OCI-LY1 (cell line): ENCODE measurements around the gene GSX1.
A peak's percentile ranks its signal among the peaks of the same experiment; 100 is the strongest.

ENCODE experiments used
- H2AFZ ChIP-seq: fragments of 200-600 bp; sonication (generic), shearing (Covaris generic); 2 replicates; pipeline ENCODE4 v1.6.0; 2014; ENCODE audit warnings: antibody characterized with exemption, mild to moderate bottlenecking, low read length
- H3F3A ChIP-seq: fragments of 200-600 bp; sonication (generic), shearing (Covaris generic); 2 replicates; pipeline ENCODE4 v1.6.0; 2014; ENCODE audit warnings: mild to moderate bottlenecking, antibody characterized with exemption, low read length, moderate library complexity; ENCODE audit not compliant: insufficient read depth
- H3K27ac ChIP-seq: fragments of 200-600 bp; sonication (generic); 2 replicates; pipeline ENCODE4 v1.5.1; 2014; ENCODE audit warnings: low read length, mixed run types, mild to moderate bottlenecking, low read depth; ENCODE audit not compliant: poor library complexity, severe bottlenecking
- H3K27me3 ChIP-seq: fragments of 200-600 bp; sonication (generic); 2 replicates; pipeline ENCODE4 v1.6.0; 2014; ENCODE audit warnings: antibody characterized with exemption, mild to moderate bottlenecking, low read length, moderate library complexity; ENCODE audit not compliant: insufficient read depth
- H3K36me3 ChIP-seq: fragments of 200-600 bp; sonication (generic); 2 replicates; pipeline ENCODE4 v1.6.1; 2014; ENCODE audit warnings: mild to moderate bottlenecking, antibody characterized with exemption, low read length, moderate library complexity, mixed read lengths; ENCODE audit not compliant: insufficient read depth
- H3K4me1 ChIP-seq: fragments of 200-600 bp; sonication (generic); 2 replicates; pipeline ENCODE4 v1.5.1; 2014; ENCODE audit warnings: mild to moderate bottlenecking, low read length, moderate library complexity; ENCODE audit not compliant: insufficient read depth, severe bottlenecking
- H3K4me2 ChIP-seq: fragments of 200-600 bp; sonication (generic), shearing (Covaris generic); 2 replicates; pipeline ENCODE4 v1.6.1; 2014; ENCODE audit warnings: low read length
- H3K4me3 ChIP-seq: fragments of 200-600 bp; sonication (generic); 2 replicates; pipeline ENCODE4 v1.5.1; 2014; ENCODE audit warnings: low read length, low read depth, mild to moderate bottlenecking, mixed read lengths; ENCODE audit not compliant: poor library complexity, severe bottlenecking
- H3K79me2 ChIP-seq: fragments of 200-600 bp; shearing (Covaris generic); 2 replicates; pipeline ENCODE4 v1.6.1; 2016; ENCODE audit warnings: mixed run types, low read length, mixed read lengths; ENCODE audit not compliant: insufficient read depth
- H3K9ac ChIP-seq: fragments of 200-600 bp; sonication (generic), shearing (Covaris generic); 2 replicates; pipeline ENCODE4 v1.6.1; 2014; ENCODE audit warnings: mild to moderate bottlenecking, low read length, mixed read lengths
- H3K9me2 ChIP-seq: fragments of 200-600 bp; sonication (generic), shearing (Covaris generic); 2 replicates; pipeline ENCODE4 v1.6.1; 2014; ENCODE audit warnings: low read depth, mild to moderate bottlenecking, low read length, mixed read lengths
- H3K9me3 ChIP-seq: fragments of 200-600 bp; shearing (Covaris generic); 2 replicates; pipeline ENCODE4 v1.6.1; 2014; ENCODE audit warnings: low read length, mixed read lengths
- H4K20me1 ChIP-seq: fragments of 200-600 bp; sonication (generic), shearing (Covaris generic); 2 replicates; pipeline ENCODE4 v1.6.0; 2016; ENCODE audit warnings: mild to moderate bottlenecking, low read length; ENCODE audit not compliant: insufficient read depth
- EZH2 ChIP-seq: fragments of 200-600 bp; sonication (generic), shearing (Covaris generic); IDR thresholded peaks from 2 replicates; pipeline ENCODE4 v1.8.0; 2017; ENCODE audit warnings: borderline replicate concordance, mixed run types, mild to moderate bottlenecking, antibody characterized with exemption, low read length, moderate library complexity, mixed read lengths
- TF ChIP-seq, protein P1 (sequence below): fragments of 200-600 bp; sonication (generic), shearing (Covaris generic); IDR thresholded peaks from 2 replicates; pipeline ENCODE4 v1.5.1; 2017; ENCODE audit warnings: mild to moderate bottlenecking, antibody characterized with exemption, low read length, moderate library complexity, mixed read lengths

Gene GSX1

GRCh38 chr13:27775943-27776342 lies 16.3 kb upstream of the GSX1 start:
- no peak for TF ChIP-seq EZH2
- TF ChIP-seq, protein P1, sequence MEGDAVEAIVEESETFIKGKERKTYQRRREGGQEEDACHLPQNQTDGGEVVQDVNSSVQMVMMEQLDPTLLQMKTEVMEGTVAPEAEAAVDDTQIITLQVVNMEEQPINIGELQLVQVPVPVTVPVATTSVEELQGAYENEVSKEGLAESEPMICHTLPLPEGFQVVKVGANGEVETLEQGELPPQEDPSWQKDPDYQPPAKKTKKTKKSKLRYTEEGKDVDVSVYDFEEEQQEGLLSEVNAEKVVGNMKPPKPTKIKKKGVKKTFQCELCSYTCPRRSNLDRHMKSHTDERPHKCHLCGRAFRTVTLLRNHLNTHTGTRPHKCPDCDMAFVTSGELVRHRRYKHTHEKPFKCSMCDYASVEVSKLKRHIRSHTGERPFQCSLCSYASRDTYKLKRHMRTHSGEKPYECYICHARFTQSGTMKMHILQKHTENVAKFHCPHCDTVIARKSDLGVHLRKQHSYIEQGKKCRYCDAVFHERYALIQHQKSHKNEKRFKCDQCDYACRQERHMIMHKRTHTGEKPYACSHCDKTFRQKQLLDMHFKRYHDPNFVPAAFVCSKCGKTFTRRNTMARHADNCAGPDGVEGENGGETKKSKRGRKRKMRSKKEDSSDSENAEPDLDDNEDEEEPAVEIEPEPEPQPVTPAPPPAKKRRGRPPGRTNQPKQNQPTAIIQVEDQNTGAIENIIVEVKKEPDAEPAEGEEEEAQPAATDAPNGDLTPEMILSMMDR: no peak
- H4K20me1 ChIP-seq: no peaks in the 10 kb centered on the region
- no peak overlapping the region for H3K27ac ChIP-seq
- no peak overlapping the region for H3K4me3 ChIP-seq
- no peak overlapping the region for H3K4me2 ChIP-seq
- no peaks in the 10 kb centered on the region for H3K9me2 ChIP-seq
- H3K9ac ChIP-seq: no peak overlapping the region
- H3K9me3 ChIP-seq: no peaks in the 10 kb centered on the region
- no peaks in the 10 kb centered on the region for H3K36me3 ChIP-seq
- H3K27me3 ChIP-seq: no peaks in the 10 kb centered on the region
- no peaks in the 10 kb centered on the region for H3K79me2 ChIP-seq
- H3K4me1 ChIP-seq: no peaks in the 10 kb centered on the region
- no peak overlapping the region for H2AFZ ChIP-seq
- no peaks in the 10 kb centered on the region for H3F3A ChIP-seq

DNA sequence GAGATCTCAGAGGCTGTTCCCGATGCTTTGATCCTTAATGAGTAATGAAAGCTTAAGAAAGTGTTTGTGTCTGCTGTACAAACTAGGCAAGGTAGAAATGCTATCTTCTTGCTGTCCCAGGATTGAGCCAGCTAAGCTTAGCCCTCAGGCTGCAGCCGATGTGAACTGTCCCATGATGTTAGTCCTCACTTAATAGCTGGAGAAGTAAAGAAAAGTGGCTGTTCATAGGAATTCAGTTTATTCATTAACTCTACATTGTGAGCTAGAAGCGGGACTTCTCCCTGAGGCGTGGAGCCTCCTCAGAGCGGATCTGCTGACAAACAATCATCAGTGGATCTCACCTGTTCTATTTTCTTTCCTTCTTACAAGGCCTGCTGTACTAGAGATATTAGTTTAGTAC lies 10.1 kb upstream of the GSX1 start:
- no peaks in the 10 kb centered on the region for H3K27me3 ChIP-seq
- H3K4me2 ChIP-seq: no peak overlapping the region
- H3F3A ChIP-seq: no peaks in the 10 kb centered on the region
- no peaks in the 10 kb centered on the region for H3K9me3 ChIP-seq
- TF ChIP-seq, protein P1: no peak
- TF ChIP-seq EZH2: no peak
- no peaks in the 10 kb centered on the region for H3K4me1 ChIP-seq
- H3K36me3 ChIP-seq: no peaks in the 10 kb centered on the region
- no peaks in the 10 kb centered on the region for H3K79me2 ChIP-seq
- no peak overlapping the region for H2AFZ ChIP-seq
- no peaks in the 10 kb centered on the region for H4K20me1 ChIP-seq
- H3K27ac ChIP-seq: no peak overlapping the region
- H3K9me2 ChIP-seq: no peaks in the 10 kb centered on the region
- H3K4me3 ChIP-seq: no peak overlapping the region
- no peak overlapping the region for H3K9ac ChIP-seq

- H3K9me3 ChIP-seq: no peaks in the 10 kb centered on the region
Measured at GRCh38 chr13:27783111-27783510, 9.2 kb upstream of the GSX1 start.

More at GRCh38 chr13:27783111-27783510, 9.2 kb upstream of the GSX1 start:
- Histone ChIP-seq H2AFZ (no peak overlapping the region), H3K27me3 (no peaks in the 10 kb centered on the region), H3F3A (no peaks in the 10 kb centered on the region), H3K4me3 (no peak overlapping the region), H3K4me1 (no peaks in the 10 kb centered on the region), H3K9ac (no peak overlapping the region), H4K20me1 (no peaks in the 10 kb centered on the region), H3K79me2 (no peaks in the 10 kb centered on the region), H3K9me2 (no peaks in the 10 kb centered on the region), H3K27ac (no peak overlapping the region), H3K4me2 (no peak overlapping the region), H3K36me3 (no peaks in the 10 kb centered on the region)
- no peak for TF ChIP-seq EZH2
- TF ChIP-seq, protein P1: peak; percentile 37; the same call in 1 of the 2 replicates
